Measurements from ENCODE around the gene SMCO4.

DNA sequence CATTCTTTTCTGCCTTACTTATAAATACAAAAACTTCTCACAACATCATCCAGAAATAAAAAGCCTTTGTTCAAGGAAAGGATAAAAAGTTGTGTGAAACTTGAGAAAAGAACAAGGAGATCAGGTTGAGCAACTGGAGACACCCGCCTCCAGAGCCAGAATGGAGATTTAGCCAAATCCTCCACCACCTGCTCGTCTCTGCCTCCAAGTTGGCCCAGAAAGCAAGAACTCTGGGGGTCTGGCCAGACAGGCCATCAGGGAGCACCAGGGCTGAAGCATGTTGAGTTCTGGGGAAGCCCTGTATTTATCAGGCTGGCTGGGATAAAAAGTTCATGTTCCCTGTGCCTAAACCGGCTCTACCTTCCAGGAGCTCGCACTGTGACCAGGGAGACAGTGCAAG is 14.9 kb downstream of the SMCO4 start:
- TF ChIP-seq, protein P1, sequence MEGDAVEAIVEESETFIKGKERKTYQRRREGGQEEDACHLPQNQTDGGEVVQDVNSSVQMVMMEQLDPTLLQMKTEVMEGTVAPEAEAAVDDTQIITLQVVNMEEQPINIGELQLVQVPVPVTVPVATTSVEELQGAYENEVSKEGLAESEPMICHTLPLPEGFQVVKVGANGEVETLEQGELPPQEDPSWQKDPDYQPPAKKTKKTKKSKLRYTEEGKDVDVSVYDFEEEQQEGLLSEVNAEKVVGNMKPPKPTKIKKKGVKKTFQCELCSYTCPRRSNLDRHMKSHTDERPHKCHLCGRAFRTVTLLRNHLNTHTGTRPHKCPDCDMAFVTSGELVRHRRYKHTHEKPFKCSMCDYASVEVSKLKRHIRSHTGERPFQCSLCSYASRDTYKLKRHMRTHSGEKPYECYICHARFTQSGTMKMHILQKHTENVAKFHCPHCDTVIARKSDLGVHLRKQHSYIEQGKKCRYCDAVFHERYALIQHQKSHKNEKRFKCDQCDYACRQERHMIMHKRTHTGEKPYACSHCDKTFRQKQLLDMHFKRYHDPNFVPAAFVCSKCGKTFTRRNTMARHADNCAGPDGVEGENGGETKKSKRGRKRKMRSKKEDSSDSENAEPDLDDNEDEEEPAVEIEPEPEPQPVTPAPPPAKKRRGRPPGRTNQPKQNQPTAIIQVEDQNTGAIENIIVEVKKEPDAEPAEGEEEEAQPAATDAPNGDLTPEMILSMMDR (conservative IDR thresholded peaks at IDR 0.05), result no peak
- no peak for TF ChIP-seq EZH2 (IDR thresholded peaks at IDR 0.05; ENCODE audit: low read depth)
